ENCODE results near the gene MRPL37. TPM values are rescaled to one million over a fixed set of nuclear protein-coding genes. Genes with fewer than 3 reads are reported as not detected.

The MRPL37 gene
- total RNA-seq, 1 experiment from 2014 or later: 138 TPM

- CTCF ChIA-PET: no interaction called here
- BruUV-seq (replicated peaks): no TSS peak
- ATAC-seq: peak; percentile 51; the same call in 1 of the 2 replicates
- no peaks in the 10 kb centered on the region for H3K27me3 ChIP-seq (ENCODE audit: control insufficient read depth, insufficient read depth, low read length)
- H3K4me1 ChIP-seq (ENCODE audit: control insufficient read depth, insufficient read depth, low read length): no peaks in the 10 kb centered on the region
- in situ Hi-C loops (cut with HindIII; ENCODE audit: low pct_unique_long_range_greater_than_20kb, low sequenced_read_pairs) (no loop called here), intact Hi-C loops (cut with micrococcal nuclease; ENCODE audit: unreplicated experiment) (no loop called here)
- no peak overlapping the region for H3K4me3 ChIP-seq (ENCODE audit: low read depth in 2 of 2, low read length in 2 of 2)
- no peak for DNase-seq (ENCODE audit: low read depth, low spot score)
- TF ChIP-seq SIN3A (IDR thresholded peaks at IDR 0.05; ENCODE audit: borderline replicate concordance, insufficient read depth, low read depth, low read length) (no peak), TCF7L2 (IDR thresholded peaks at IDR 0.05; ENCODE audit: low read depth, low read length) (no peak), POLR2AphosphoS5 (IDR thresholded peaks at IDR 0.05; ENCODE audit: low read depth, low read length) (no peak)
- TF ChIP-seq, protein P1, sequence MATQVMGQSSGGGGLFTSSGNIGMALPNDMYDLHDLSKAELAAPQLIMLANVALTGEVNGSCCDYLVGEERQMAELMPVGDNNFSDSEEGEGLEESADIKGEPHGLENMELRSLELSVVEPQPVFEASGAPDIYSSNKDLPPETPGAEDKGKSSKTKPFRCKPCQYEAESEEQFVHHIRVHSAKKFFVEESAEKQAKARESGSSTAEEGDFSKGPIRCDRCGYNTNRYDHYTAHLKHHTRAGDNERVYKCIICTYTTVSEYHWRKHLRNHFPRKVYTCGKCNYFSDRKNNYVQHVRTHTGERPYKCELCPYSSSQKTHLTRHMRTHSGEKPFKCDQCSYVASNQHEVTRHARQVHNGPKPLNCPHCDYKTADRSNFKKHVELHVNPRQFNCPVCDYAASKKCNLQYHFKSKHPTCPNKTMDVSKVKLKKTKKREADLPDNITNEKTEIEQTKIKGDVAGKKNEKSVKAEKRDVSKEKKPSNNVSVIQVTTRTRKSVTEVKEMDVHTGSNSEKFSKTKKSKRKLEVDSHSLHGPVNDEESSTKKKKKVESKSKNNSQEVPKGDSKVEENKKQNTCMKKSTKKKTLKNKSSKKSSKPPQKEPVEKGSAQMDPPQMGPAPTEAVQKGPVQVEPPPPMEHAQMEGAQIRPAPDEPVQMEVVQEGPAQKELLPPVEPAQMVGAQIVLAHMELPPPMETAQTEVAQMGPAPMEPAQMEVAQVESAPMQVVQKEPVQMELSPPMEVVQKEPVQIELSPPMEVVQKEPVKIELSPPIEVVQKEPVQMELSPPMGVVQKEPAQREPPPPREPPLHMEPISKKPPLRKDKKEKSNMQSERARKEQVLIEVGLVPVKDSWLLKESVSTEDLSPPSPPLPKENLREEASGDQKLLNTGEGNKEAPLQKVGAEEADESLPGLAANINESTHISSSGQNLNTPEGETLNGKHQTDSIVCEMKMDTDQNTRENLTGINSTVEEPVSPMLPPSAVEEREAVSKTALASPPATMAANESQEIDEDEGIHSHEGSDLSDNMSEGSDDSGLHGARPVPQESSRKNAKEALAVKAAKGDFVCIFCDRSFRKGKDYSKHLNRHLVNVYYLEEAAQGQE (IDR thresholded peaks at IDR 0.05; ENCODE audit: insufficient read depth in 1 of 2, low read depth in 2 of 2, low read length in 1 of 2): no peak
- H3K27ac ChIP-seq (ENCODE audit: low read length): no peak overlapping the region
- H3K36me3 ChIP-seq (ENCODE audit: control insufficient read depth, insufficient read depth, low read length): no peaks in the 10 kb centered on the region
- POLR2A ChIA-PET: no interaction called here
- H3K9me3 ChIP-seq (ENCODE audit: control insufficient read depth, insufficient read depth, low read depth, low read length): no peaks in the 10 kb centered on the region
These were observed 65.7 kb downstream of the MRPL37 start for GRCh38 chr1:54265659-54266058.

DNA sequence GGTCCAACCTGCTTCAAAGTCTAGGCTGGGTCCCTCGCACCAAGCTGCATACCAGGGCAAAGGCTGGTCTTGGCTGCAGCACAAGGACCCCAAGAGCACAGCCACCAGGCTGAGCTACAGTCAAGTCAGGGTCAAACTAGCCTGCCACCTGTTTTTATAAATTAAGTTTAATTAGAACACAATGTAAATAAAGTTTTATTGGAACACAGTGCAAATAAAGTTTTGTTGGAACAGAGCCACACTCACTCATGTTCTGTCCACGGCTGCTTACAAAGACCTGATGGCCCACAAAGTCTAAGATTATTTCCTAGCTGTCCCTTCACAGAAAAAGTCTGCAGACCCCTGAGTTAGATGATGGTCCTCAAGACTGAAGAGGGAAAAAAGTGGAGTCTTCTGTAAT is 66.2 kb downstream of the MRPL37 start:
- in situ Hi-C loops (cut with HindIII; ENCODE audit: low pct_unique_long_range_greater_than_20kb, low sequenced_read_pairs) (no loop called here), intact Hi-C loops (cut with micrococcal nuclease; ENCODE audit: unreplicated experiment) (no loop called here)
- no peaks in the 10 kb centered on the region for H3K27me3 ChIP-seq (ENCODE audit: control insufficient read depth, insufficient read depth, low read length)
- ChIA-PET POLR2A (no interaction called here), CTCF (no interaction called here)
- ATAC-seq (no peak), DNase-seq (ENCODE audit: low read depth, low spot score) (no peak)
- H3K9me3 ChIP-seq (ENCODE audit: control insufficient read depth, insufficient read depth, low read depth, low read length): no peaks in the 10 kb centered on the region
- BruUV-seq (replicated peaks): no TSS peak
- no peaks in the 10 kb centered on the region for H3K36me3 ChIP-seq (ENCODE audit: control insufficient read depth, insufficient read depth, low read length)
- TF ChIP-seq POLR2AphosphoS5 (IDR thresholded peaks at IDR 0.05; ENCODE audit: low read depth, low read length) (no peak), CTCF (IDR thresholded peaks at IDR 0.05) (no peak), SIN3A (IDR thresholded peaks at IDR 0.05; ENCODE audit: borderline replicate concordance, insufficient read depth, low read depth, low read length) (no peak), TCF7L2 (IDR thresholded peaks at IDR 0.05; ENCODE audit: low read depth, low read length) (no peak)
- TF ChIP-seq, protein P1 (IDR thresholded peaks at IDR 0.05; ENCODE audit: insufficient read depth in 1 of 2, low read depth in 2 of 2, low read length in 1 of 2): no peak
- no peak overlapping the region for H3K27ac ChIP-seq (ENCODE audit: low read length)
- H3K4me1 ChIP-seq (ENCODE audit: control insufficient read depth, insufficient read depth, low read length): no peaks in the 10 kb centered on the region
- H3K4me3 ChIP-seq (ENCODE audit: low read depth in 2 of 2, low read length in 2 of 2): no peak overlapping the region

Measured in Panc1 (cell line).